ENCODE measurements around the gene CFLAR.

DNA sequence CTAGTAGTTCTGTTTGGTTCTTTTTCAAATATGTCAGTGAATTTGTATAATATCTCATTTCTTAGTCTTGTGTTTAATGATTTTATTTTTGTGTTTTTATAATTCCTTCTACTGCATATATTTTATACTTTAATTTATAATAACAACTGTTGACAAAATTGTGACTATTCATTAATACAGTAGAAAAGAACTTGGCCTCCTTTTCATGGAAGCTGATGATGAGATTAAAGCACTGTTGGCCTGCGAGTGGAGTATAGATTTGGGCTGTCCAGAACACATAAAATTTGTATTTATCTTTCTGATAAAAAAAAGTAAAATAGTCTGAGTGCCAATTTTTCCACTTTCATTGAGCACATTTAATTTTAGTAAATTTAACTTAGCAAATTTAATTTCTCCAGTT is 12.1 kb downstream of the CFLAR start:
- TF ChIP-seq, protein P1, sequence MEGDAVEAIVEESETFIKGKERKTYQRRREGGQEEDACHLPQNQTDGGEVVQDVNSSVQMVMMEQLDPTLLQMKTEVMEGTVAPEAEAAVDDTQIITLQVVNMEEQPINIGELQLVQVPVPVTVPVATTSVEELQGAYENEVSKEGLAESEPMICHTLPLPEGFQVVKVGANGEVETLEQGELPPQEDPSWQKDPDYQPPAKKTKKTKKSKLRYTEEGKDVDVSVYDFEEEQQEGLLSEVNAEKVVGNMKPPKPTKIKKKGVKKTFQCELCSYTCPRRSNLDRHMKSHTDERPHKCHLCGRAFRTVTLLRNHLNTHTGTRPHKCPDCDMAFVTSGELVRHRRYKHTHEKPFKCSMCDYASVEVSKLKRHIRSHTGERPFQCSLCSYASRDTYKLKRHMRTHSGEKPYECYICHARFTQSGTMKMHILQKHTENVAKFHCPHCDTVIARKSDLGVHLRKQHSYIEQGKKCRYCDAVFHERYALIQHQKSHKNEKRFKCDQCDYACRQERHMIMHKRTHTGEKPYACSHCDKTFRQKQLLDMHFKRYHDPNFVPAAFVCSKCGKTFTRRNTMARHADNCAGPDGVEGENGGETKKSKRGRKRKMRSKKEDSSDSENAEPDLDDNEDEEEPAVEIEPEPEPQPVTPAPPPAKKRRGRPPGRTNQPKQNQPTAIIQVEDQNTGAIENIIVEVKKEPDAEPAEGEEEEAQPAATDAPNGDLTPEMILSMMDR (IDR thresholded peaks at IDR 0.05; ENCODE audit: low read depth, low read length, poor library complexity, severe bottlenecking) = no peak
- no peak for TF ChIP-seq EZH2phosphoT487 (IDR thresholded peaks at IDR 0.05; ENCODE audit: borderline replicate concordance, low read length)

All from DOHH2 (cell line).